ENCODE results near the gene ZNRD2.
A peak's percentile ranks its signal among the peaks of the same experiment; 100 is the strongest.
"Not testable (repeated sequence)": the region's sequence is repeated elsewhere in the genome, so short reads cannot be mapped to it uniquely, and the experiment has no call there.

The ZNRD2 gene

DNA sequence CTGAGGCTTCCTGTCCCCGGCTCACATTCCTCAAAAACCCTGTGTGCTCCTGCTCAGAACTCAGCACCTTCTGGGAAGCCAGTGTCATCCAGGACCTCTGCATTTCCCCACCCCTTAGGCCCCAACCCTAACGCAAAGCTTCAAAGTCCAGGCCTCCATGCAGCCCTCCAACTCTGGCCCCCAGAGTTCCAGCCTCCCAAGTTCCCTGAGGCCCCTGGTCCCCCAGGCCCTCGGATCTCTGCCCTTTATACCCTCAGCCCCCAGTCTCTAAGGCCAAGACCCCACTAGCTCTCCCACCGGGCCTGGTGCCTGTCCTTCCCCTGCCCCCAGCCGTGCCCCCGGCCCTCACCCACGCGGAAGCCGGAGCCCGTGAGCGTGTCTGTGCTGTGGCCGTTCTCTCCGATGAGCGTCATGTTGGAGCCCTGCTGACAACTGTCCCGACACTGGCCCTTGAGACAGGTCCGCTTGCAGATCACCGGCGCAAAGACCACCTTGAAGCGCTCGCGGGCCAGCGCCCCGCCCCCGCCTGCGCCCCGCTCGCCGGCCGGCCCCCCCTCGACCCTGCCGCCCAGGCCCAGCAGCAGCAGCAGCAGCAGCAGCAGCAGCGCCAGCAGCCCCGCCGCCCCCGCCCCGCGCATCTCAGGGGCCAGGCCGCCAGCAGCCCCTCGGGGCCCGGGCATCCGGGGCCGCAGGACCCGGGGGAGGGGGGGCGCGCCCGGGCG lies 12.8 kb upstream of the ZNRD2 start:
- no peak for DNase-seq

GRCh38 chr11:65558002-65558929 lies 12.0 kb upstream of the ZNRD2 start, which contains the start of gene LTBP3:
LTBP3 (minus strand) TSS chr11:65558359; CDS start chr11:65557959, 400 bp downstream.
- DNase-seq: no peak

DNA sequence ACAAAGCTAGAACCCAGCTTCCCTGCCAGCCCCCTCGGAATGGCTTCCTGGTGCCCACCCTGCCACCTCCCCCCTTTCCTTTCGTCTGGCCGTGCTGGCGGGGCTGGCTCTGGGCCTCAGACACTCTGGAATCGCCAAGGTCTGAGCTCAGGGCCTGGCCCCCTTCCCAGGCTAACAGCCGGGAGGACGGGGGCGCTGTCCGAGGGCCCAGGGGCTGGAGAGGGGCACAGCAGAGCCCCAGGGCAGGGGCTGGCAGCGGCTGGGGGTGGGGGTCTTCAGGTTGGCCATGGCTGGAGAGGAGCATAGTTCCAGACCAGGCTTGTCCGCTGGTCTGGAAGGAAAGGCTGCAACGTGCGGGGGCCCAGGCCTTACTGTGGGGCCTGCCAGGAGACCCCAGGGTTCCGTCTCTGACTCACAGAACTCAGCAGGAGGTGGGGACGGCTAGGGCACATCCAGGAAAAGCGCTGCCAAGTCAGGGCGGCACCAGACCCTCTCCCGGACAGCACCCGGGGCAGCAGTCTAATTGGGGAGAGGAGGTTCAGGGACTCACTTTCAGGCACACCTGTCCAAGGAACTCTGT lies 11.3 kb upstream of the ZNRD2 start:
- DNase-seq: no peak

GRCh38 chr11:65559535-65559934 lies 10.7 kb upstream of the ZNRD2 start:
- DNase-seq: no peak

DNA sequence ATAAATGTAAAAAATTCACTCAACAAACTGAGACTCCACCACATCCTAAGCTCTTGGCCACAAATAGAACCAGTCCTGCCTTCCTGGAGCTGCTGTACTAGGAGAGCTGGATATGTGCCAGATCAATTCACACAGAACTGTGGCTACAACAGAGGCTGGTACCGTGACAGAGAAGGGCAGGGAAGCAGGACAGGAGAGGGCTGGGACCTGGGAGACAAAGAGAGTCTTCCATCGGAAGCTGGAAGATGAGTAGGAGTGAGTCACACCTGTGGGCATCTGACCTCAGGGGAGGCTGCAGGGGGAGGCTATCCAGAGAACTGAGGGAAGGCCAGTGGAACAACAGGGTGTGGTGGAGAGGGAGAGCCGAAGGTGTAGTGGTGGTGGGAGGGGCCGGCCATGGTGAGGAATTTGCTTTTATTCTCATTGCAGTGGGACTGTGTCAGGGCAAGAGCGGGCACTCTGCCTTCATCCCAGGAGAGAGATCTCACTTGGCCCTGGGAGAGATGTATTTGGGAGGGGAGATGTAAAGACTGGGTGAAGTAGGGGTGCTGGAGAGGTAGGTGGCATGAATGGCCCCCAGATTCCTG lies 10.2 kb upstream of the ZNRD2 start:
- peak; percentile 45 for DNase-seq

- DNase-seq: peak; percentile 59
These were observed 9.5 kb upstream of the ZNRD2 start for GRCh38 chr11:65560555-65561418.

DNA sequence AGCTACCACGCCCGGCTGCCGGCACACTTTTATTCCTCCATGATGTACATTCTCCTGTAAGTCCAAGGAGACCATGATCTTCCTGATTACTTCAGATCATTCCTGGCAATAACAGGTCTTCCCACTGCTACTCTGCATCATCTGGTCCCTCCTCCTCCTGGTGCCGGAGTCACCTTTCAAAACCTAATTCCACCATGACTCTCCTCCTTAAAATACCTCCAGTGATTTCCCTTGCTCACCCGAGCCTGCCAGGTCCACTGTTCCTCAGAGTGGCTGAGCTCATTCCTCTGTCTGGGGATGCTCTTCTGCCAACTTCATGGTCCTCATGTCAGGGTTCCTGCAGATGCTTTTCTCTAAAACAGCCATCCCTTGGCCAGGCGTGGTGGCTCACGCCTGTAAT lies 8.3 kb upstream of the ZNRD2 start:
- DNase-seq: no peak

- DNase-seq: no peak
These were observed 7.5 kb upstream of the ZNRD2 start for GRCh38 chr11:65562788-65563187.

GRCh38 chr11:65563601-65564000 lies 6.7 kb upstream of the ZNRD2 start:
- DNase-seq: no peak

DNA sequence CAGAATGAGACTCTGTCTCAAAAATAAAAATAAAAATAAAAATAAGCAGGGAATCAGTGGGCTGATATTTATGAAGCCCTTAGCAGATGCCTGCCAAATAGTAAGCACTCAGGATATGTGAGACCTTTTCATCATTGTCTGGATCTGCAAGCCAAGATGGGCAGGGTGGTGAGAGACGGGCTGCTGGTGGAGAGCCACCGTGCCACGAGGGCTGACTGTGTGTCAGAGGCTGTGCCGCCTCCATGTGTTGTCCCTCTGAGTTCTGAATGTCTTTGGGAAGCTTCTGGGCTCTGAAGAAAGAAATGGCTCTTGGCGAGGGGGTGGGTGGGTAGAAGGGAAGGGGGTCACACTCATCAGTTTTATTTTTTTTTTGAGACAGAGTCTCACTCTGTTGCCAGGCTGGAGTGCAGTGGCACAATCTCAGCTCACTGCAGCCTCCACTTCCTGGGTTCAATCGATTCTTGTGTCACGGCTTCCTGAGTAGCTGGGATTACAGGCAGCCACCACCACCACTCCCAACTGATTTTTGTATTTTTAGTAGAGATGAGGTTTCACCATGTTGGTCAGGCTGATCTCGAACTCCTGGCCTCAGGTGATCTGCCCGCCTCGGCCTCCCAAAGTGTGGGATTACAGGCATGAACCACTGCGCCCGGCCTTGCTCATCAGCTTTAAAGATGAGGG lies 5.3 kb upstream of the ZNRD2 start:
- not testable (repeated sequence) for DNase-seq

DNA sequence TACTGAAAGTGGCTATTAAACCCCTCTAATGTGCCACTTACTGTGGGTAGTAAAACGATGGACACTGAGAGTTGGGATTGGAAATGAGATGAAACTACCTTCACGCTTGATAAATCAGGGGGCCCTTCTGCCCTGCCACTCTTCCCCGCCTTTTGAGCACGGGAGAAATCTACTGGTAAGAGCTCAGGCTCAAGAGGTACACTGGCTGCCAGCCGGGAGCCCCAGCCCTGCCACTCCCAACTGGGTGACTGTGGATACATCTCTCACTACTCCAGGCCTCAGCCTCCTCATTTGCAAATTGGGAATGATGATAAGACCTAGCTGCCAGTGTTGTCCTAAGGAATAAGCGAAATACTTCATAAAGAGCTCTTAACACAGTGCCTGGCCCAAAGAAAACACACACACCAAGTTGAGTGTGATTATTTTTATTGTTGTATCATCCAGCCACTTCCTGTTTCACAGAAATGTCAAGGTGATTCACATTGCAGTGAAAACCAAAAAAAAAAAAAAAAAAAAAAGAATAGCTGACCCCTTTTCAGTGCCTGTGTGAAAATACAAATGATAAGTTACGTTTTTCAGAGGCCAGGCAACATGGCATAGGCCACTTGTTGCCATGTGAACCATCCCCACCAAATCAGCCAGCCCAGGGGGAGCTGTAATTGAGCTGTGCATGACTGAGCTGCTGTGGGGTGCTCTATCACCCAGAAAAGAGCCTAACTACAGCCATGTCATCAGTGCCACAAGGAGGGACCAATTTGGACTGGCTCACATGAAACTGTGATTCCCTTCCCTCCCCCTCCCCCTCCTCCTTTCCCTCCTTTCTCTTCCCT lies 4.4 kb upstream of the ZNRD2 start:
- no peak for DNase-seq

GRCh38 chr11:65569164-65569972 lies 909 bp upstream of the ZNRD2 start:
- DNase-seq: no peak

DNA sequence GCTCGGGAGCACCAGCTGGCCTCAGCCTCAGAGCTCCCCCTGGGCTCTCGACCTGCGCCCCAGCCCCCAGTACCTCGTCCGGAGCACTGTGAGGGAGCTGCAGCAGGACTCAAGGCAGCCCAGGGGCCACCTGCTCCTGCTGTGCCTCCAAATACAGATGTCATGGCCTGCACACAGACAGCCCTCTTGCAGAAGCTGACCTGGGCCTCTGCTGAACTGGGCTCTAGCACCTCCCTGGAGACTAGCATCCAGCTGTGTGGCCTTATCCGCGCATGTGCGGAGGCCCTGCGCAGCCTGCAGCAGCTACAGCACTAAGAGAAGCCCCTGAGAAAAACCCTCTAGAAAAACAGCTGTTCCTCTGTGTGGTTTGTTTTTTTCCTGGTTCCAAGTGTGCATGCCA lies 1.1 kb downstream of the ZNRD2 start:
- DNase-seq: no peak

- no peak for DNase-seq
These were observed 1.7 kb downstream of the ZNRD2 start for GRCh38 chr11:65571940-65572339.

DNA sequence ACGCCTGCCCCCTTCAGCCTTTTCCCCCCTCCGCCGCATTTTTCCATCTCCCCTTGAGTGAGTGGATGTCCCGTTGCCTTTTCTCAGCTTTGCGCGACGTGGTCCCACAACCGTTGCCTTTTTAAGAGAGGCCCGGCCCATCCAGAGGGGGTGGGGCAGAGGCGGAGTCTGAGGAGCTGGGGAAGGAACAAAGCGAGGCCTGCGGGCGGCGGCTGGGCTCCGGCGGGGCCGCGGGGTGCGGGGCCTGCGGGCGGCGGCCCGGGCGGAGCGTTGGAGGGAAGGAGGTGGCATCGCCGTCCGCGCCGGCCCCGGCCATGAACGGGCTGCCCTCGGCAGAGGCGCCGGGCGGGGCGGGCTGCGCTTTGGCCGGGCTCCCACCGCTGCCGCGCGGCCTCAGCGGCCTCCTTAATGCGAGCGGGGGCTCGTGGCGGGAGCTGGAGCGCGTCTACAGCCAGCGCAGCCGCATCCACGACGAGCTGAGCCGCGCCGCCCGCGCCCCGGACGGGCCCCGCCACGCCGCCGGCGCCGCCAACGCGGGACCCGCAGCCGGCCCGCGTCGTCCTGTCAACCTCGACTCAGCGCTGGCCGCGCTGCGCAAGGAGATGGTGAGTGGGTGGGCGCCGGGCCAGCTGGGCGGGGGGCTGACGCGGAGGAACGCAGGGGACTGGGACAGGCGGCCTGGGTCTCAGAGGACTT lies 2.2 kb downstream of the ZNRD2 start, which contains the start of gene FAM89B:
Gene FAM89B (plus strand): TSS at position 183 of the 696 bp plus-strand sequence. CDS start 132 bp downstream, at position 315.
- no peak for DNase-seq

DNA sequence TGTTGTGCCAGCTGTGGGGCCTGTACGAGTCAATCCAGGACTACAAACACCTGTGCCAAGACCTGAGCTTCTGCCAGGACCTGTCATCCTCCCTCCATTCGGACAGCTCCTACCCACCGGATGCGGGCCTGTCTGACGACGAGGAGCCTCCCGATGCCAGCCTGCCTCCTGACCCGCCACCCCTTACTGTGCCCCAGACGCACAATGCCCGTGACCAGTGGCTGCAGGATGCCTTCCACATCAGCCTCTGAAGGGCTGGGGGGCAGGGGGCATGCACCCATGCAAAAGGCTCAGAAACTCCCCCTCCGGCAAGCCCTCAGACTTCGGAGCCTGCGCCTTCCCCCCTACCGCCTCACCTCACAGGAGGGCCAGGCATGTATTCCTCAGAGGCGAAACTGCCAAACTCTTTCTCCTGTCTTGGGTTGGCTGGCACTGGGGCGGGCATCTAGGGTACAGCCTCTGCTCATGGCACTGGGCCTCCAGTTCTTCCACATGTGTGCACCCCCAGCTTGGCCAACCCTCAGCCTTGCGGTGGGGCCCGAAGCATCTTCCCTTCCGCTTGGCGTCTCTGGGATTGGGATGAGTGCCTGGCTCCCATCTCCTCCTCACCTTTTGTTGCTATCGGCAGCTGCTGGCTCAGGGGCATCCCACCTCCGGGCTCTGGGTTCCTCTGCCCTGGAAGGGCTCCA lies 3.3 kb downstream of the ZNRD2 start:
- DNase-seq: no peak

DNA sequence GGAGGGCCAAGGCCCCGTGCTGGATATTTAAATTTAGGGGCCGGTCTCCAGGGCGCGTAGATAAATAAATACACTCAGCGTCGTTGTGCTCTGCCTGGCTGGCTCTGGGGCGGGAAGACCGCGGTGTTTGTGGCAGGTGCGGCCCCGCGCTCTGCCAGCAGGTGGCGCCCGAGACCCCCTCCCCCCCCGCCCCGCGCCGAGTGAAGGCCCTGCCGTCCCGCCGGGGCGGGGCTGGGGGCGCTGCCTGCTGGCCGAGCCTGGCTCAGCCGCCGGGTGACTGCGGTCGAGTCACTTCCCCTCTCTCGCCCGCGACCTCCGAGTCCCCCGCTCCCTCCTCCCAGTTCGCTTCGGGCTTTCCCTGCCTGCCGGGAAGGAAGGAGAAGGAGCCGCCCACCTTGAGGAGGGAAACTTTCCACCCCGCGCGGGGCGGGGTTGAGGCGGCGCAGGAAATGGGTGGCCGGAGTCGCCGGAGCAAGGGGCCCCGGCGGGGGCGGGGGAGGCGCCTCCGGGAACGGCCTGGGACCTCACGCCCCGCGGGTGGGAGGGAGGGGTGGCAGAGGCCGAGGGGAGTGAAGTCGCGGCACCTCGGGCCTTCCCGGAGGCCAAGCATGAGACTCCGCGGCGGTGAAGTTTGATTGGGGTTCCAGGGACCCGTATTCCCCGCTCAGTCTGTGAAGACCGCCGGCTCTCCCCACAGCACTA lies 4.0 kb downstream of the ZNRD2 start:
- DNase-seq: peak; percentile 29
